Stimulated activated naive CD4-positive, alpha-beta T cell treated with Interleukin-2 at 50 U/mL for 16 hours (primary cell): ENCODE measurements around the gene DYNC2LI1.
A peak's percentile ranks its signal among the peaks of the same experiment; 100 is the strongest.
"Not testable (repeated sequence)": the region's sequence is repeated elsewhere in the genome, so short reads cannot be mapped to it uniquely, and the experiment has no call there.

Experiments used
- DNase-seq: peaks from one replicate; lab custom pipeline; 2025; lab: John Stamatoyannopoulos, UW

The DYNC2LI1 gene

DNA sequence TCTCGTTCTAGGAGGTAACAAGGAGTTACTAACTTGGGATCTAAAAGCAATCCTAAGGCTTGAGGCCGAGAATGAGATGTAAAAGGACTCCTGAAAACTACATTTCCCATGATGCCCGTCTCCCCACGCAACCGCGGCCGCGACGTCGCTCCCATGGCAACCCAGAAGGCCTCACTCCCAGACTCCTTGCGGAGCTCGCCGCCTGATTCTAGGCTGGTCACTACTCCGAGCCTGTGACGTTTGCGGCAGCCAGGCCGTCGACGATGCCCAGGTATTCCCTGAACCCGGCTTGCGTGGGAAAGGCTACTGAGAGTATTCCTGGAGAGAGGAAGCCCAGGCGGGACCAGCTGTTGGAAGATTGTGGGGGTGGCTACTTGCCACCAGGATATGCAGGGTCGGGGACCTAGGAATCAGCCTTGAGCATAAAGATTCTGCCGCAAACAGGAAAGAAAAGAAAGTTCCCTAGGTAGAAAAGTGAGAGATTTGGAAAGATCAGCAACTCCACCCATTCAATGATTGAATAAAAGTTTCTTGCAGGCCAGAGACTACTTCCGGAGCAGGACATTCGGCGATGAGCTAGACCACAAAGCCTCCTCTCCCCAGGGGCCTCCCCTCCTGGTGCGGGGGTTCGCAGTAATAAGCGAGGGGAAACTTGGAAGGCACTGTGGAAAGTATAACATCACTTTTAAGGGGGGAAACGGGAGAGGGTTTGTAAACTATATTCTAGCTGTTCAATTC, at the start of gene DYNC2LI1:
Gene DYNC2LI1 (plus strand): TSS at position 164 of the 738 bp plus-strand sequence. CDS start 100 bp downstream, at position 264.
- peak; percentile 72 for DNase-seq

DNA sequence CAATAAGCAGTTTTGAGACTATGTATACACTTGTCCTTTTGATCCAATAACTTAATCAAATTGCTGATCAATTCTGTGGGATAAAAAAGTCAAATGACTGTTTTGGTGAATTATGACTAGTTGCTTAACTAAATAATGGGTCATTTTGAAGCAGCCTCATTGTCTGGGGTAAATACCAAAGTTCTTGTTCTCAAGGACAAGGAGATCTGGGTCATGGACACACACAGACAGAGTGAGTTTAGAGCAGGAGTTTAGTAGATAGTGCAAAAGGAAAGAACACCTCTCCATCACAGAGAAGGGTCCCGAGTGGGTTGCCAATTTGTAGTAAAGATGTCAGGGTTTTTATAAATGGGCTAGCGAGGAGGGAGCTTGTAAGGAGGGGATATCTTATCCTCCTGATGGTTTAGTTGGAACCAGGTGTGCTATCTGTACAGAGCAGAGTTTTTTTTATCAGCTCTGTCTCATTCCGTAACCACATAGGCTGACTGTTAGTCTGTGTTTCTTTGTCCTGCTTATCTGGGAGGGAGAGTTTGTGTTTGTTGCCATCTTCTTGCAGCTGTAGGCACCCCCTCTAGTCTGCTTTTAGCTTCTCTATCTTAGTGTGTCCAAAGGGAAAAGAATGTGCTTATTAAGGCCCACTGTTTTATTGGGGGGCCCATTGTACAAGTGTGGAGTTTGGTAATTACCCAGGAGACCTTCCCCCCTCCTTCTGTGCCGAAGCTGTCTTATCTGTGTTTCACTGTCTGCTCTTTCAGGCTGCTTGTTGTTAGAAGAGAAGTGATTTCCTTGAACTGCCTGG, 48.9 kb upstream of the DYNC2LI1 start:
- no peak for DNase-seq

GRCh38 chr2:43725711-43726246, 48.1 kb upstream of the DYNC2LI1 start:
- no peak for DNase-seq

DNA sequence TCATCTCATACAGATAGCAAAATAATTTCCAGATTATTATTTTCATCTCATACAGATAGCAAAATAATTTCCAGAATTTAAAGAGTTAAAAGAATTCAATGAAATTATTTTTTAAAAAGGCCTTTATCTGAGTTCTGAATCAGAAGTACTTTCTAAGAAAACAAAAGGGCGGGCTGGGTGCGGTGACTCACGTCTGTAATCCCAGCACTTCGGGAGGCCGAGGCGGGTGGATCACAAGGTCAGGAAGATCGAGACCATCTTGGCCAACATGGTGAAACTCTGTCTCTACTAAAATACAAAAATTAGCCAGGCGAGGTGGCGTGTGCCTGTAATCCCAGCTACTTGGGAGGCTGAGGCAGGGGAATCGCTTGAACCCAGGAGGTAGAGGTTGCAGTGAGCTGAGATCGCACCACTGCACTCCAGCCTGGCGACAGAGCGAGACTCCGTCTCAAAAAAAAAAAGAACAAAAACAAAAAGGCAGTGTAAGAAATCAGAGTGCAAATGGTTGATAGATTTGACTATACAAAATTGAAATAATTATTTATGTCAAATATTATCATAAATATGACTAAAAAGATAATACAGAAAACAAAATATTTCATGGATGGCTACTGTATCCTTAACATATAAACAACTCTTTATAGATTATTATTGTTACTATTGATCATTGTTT, 46.7 kb upstream of the DYNC2LI1 start:
- DNase-seq, result not testable (repeated sequence)

- no peak for DNase-seq
Measured at GRCh38 chr2:43727634-43728014, 46.2 kb upstream of the DYNC2LI1 start.

DNA sequence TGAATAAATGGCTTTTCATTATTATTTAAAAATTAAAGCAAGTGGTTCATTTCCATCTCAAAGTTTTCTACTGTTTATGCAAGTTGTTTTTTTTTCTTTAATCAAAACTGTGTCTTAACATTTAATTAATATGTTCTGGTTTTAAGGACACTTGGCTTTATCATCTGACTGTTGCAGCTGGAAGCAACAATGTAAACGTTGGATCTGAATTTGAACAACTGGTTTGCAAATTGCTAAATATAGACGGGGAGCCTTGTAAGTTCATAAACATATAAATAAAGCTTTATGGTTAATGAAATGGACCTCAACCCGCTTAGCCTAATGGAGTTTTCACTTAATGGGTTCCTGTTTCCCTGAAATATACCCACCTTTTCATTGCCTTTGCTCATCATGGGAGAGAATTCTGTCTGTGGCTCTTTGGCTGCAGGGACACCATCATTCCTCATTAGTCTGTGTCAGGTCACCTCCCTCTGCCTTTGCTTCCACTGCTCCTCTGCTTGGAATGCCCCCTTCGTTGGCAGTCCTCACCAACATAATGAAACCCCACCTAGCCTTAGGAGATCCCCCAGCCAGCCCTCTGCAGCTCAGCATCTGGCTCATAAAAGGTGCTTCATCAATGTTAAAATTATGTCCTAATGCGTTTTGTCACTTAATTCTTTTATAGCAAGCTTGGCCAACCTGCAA, 44.2 kb upstream of the DYNC2LI1 start:
- no peak for DNase-seq

- DNase-seq, result no peak
Measured at GRCh38 chr2:43731211-43731610, 42.6 kb upstream of the DYNC2LI1 start.

DNA sequence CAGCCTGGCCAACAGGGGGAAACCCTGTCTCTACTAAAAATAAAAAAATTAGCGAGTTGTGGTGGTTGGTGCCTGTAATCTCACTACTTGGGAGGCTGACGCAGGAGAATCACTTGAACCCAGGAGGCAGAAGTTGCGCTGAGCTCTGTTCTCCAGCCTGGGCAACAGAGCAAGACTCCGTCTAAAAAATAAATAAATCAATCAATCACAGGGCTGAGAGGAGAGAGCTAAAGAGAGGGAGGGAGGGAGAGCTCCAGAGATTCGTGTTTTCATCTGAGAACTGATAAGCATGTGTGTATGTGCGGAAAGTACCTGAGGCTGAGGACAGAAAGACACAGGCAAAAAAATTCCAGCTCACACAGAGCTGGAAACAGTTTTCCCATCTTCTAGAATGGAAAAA, 37.2 kb upstream of the DYNC2LI1 start:
- no peak for DNase-seq

- no peak for DNase-seq
Measured at GRCh38 chr2:43737097-43737854, 36.6 kb upstream of the DYNC2LI1 start.

GRCh38 chr2:43737855-43738254, 36.0 kb upstream of the DYNC2LI1 start:
- DNase-seq, result no peak

DNA sequence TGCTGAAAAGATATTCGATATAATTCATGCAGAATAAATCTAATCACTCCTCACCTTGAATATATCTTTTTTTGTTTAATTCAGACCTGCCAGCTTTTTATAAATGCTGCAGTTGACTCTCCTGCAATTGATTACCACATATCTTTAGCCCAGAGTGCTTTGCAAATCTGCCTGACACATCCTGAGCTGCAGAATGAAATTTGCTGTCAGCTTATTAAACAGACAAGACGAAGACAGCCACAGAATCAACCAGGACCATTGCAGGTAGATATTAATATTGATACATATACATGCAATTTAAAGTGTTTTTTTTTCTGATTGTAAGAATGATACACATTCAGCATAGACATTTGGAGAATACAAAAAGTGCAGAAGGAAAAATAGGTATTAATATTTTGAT, 35.6 kb upstream of the DYNC2LI1 start:
- DNase-seq, result no peak

DNA sequence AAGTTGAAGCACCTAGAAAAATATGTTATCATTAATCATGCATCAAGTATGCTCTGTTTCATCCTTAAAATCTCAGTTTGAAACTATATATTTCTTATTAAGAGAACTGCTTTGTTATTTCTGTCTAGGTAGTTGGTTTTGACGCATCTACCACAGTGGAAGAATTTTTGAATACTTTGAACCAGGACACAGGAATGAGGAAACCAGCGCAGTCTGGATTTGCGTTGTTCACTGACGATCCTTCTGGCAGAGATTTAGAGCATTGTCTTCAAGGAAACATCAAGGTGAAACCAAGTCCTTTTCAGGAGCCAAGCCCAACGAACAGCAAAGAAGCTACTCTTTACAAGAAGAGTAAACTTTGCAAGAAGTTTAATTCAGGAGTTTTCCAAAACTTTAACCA, 30.1 kb upstream of the DYNC2LI1 start:
- DNase-seq, result no peak

DNA sequence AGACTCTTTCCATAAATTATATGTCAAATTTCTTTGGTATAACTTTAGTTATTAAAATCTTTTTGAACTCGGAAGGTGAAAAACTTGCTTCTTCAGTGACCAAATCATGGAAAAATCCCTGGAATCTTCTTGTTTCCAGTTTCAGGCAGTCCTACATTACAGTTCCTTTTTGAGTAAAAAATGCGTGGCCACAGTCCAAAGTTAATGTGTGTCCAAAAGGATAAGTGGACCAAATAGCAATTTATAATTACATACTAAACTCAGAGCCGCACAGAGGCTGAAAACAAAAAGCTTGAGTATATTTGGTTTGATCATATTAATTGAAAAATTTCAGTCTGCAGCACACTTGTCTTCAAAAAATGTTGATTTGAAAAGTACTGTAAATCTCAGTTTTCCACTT, 28.4 kb upstream of the DYNC2LI1 start:
- DNase-seq, result no peak

GRCh38 chr2:43748333-43748732, 25.5 kb upstream of the DYNC2LI1 start:
- DNase-seq, result no peak

GRCh38 chr2:43749583-43749982, 24.3 kb upstream of the DYNC2LI1 start:
- DNase-seq, result no peak

- no peak for DNase-seq
Measured at GRCh38 chr2:43751476-43751990, 22.3 kb upstream of the DYNC2LI1 start.

DNA sequence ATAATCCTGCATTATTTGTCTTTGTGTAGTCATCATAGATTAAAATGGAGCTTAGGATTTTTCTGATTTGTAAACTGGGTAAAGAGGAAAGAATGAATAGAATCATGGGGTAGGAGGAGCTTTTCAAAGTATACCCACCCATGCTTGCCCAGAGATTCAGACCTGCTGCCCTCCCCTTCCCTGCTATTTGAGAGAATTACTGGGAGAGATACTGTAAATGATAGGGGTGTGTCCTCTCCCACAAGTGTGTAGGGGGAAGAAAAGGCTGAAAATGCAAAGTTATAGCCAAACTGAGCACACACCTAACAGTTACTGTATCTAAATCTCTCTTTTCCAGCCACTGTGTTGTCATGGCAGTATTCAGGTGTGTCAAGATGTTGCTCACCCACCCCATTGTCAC, 21.5 kb upstream of the DYNC2LI1 start:
- no peak for DNase-seq

- DNase-seq, result no peak
Measured at GRCh38 chr2:43754180-43754579, 19.7 kb upstream of the DYNC2LI1 start.

GRCh38 chr2:43758739-43759138, 15.1 kb upstream of the DYNC2LI1 start:
- DNase-seq, result no peak

DNA sequence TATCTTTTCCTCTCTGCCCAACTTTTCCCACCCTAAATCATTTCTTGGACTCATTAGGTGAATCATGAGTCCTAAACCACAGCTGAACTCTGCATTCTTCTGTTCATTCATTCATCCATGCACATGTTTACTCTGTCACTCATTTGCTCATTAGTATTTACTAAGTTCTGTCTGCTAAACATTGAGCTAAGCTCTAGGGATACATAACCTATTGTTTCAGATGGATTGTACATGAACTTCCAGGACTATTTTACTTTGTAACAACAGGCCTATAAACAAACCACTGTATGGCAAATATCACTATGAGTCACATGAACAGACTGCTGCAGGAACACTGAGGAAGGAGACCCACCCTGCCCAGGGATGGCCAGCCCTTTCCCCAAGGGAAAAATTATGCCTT, 14.6 kb upstream of the DYNC2LI1 start:
- DNase-seq, result no peak

DNA sequence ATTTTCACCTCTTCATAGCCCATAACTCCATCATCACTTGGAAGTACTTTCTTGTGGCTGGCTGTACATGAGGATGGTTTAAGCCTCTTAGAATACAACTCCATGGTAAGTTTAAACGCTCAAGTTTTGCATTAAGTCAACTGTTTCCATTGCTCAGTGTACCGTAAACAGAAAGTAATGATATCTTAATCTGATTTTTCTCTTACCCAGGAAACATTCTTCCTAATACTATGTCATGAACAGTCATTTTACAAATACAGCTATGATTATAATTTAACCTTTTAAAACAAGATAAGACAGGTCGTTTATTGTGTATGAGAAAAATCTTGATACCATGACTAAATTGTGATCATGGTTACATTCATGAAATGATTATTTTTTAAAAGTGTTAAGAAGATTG, 11.6 kb upstream of the DYNC2LI1 start:
- DNase-seq, result no peak
